GM21515 (cell line): ENCODE measurements around the gene PKDREJ.
"Not testable (repeated sequence)": the region's sequence is repeated elsewhere in the genome, so short reads cannot be mapped to it uniquely, and the experiment has no call there.

Source experiments
- ATAC-seq: cut with Tn5 transposase; IDR thresholded peaks from one replicate; pipeline ENCODE4 v1.9.1; 2021; ENCODE audit not compliant: unreplicated experiment

Gene PKDREJ

GRCh38 chr22:46263216-46263590 is at the start of gene PKDREJ:
Gene PKDREJ (minus strand): TSS chr22:46263343. CDS start chr22:46263322, 21 bp downstream.
- ATAC-seq, result no peak

DNA sequence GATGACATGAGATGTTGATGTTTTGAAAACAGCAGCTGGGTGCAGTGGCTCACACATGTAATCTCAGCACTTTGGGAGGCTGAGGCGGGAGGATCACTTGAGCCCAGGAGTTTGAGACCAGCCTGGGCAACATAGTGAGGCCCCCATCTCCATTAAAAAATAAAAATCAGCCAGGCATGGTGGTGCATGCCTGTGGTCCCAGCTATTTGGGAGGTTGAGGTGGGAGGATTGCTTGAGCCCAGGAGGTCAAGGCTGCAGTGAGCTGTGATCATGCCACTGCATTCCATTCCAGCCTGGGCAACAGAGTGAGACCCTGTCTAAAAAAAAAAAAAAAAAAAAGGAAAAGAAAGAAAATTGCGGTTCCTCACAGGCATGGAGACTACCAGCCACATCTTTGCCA is 49.7 kb upstream of the PKDREJ start:
- not testable (repeated sequence) for ATAC-seq

DNA sequence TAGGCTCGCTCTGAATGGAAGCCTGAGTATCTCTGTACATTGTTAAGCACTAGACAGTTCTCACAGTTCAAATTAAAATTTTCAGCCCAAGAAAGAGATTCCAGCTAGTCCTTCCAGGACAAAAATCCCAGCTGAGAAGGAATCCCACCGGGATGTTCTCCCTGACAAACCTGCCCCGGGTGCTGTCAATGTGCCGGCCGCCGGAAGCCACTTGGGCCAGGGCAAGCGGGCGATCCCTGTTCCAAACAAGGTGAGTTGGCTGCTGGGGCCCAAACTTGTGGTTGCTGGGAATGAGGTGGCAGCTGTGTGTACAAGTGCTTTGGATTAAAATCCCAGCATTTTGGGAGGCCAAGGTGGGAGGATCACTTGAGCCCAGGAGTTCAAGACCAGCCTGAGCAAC is 48.9 kb upstream of the PKDREJ start:
- no peak for ATAC-seq

DNA sequence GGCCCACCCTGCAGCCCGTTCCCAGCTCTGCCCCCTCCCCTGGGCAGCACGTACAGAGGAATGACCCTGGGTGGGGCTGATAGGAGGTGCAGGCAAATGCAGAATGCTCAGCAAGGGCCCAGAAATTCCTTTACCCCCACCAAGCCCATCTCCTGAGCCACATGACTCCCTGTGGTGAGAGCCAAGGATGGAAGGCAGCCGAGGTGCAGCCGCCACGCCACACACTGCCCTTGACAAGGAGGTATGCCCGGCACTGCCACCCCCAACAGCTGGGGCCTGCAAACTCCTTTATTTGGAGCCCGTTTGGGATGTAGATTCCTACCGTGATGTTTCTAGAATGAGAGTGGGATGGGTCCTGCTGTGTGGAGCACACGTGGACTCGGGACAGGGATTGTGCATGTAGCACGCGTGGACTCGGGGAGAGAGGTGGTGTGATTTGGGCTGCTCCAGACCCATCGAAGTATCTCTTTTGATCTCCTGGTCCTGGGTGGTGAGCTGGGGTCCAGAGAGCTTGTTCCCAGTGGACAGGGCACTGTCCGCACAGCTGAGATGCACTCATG is 46.5 kb upstream of the PKDREJ start:
- ATAC-seq, result no peak

- ATAC-seq, result no peak
Measured at GRCh38 chr22:46308283-46308988, 45.3 kb upstream of the PKDREJ start.

DNA sequence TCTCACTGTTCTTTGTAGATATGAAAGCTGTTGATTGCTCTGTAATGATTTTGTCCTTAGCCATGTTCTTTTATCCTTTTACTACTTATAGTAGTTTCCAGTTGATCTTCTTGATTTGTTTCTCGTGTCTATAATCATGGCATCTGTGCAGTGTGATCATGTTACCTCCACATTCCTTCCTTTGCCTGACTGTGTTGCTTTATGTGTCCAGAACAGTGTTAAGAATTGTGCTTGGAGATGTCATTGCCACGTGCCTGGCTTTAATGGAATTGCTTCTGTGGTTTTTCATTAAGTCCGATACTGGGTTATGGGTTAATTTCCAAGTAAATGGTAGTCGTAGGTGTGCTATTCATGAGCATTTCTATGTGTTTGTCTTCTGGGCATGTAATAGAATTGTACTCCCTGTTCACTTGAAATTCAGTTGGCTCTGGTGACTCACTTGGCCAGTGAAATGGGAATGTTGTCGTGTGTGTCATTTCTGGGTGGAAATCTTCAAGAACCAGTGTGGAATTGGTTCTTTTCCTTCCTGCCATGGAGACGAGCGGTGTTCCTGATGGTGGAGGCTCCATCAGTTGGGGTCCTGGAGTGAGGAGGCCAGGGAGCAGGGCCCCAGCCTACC is 40.3 kb upstream of the PKDREJ start:
- no peak for ATAC-seq

GRCh38 chr22:46300491-46300890 is 37.3 kb upstream of the PKDREJ start:
- ATAC-seq, result no peak

GRCh38 chr22:46299101-46299500 is 36.0 kb upstream of the PKDREJ start:
- ATAC-seq, result no peak

DNA sequence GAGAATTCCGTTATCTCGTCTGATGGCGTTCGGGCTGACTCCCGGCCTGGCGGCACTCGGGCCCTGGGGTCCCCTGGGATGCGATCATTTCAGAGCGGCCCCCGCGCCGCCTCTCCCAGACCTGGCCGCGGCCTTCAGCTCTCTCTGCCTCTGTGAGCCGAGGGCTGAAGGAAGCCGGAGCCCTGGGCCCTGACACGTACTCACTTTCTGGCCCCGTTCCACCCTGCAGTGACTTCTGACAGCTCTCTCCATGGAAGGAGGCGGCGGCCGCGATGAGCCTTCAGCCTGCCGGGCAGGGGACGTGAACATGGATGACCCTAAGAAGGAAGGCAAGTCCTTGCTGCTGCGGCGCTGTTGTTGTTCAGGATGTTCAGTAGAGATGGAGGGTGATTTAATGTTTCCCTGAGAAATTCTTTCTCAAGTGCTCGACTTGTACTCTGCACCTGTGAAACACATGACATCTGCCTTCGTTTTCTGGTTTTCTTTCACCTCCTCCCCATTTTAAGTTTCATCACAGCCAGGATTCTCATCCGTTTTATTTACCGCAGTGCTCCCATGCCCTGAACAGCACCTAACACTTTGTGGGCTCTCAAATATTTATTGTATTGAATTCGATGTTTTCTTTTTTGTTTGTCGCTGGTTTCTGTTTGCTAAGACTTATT is 34.1 kb upstream of the PKDREJ start:
- ATAC-seq, result peak; percentile 16

- ATAC-seq, result peak; percentile 89
Measured at GRCh38 chr22:46296257-46297150, 33.4 kb upstream of the PKDREJ start, which contains the start of gene GTSE1. Gene GTSE1 (plus strand): TSS chr22:46296870. CDS start chr22:46297401, 531 bp downstream.

DNA sequence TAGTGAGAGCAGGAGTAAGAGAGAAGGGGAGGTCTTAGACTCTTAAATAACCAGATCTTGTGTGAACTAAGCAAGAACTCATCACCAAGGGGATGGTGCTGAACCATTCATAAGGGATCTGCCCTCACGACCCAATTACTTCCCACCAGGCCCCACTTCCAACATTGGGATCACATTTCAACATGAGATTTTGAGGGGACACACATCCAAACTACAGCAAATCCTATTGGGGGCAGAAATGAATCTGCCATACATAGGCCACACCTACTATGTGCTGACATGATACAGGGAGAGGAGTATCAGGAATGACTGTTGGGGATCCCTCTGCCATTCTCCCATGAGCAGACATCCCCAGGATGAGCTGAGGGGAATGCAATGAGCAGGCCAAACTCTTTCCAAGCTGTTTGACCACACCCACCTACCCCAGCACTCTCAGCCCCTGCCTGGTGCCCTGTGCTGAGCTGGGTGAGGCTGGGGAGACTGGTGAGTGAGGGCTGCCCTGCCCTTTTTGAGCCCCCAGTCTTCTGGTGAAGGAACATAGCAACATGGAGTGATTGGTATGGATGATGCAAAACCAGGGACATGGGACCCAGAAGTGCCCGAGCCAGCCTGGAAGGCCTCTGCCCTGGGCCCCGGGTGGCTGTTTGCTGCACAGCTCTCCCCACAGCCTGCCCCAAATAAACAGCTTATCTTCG is 32.3 kb upstream of the PKDREJ start:
- ATAC-seq, result no peak

- no peak for ATAC-seq
Measured at GRCh38 chr22:46294784-46295183, 31.6 kb upstream of the PKDREJ start.

DNA sequence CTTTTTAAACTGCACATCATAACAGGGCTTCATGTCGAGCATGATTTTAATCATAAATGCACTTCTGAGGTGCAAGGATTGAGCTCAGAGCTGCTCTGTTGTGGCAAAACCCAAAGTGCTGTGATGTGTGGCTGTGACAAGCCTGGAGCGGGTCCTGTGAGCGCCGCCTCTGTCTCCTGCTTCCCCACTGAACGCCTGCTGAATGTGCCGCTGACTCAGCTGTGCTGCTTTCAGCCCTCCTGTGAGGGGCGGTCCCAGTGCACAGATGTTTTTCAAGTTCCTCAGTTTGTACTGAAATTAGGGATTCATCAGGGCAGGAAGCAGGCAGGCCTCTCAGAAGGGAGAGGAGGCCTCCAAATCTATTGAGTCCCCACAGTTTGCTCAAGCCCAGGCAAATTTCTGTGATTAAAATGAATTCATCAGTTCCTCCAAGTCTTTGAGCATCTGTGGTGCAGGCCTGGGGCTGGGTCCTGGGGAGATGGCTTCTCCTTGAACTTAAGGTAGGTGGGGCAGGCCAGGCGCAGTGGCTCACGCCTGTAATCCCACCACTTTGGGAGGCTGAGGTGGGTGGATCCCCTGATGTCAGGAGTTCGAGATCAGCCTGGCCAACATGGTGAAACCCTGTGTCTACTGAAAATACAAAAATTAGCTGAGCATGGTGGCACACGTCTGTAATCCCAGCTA is 30.6 kb upstream of the PKDREJ start:
- ATAC-seq, result no peak

DNA sequence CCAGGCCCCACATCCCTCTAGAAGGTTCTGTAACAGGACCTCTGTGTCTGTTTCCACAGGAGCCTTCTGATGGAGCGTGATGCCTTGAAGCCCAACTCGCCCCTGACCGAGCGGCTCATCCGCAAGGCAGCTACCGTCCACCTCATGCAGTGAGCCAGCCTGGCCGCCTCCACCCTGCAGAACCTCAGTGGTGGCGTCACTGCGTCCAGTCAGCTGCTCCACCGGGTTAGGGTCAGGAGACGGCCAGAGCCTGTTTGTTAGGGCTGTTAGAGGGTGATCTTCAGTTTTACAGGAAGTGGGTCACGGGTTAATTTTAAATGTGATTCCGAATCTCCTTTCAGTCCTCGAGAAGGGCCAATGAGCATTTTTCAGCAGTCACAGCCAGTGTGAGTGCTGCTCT is 29.6 kb upstream of the PKDREJ start:
- ATAC-seq, result no peak

GRCh38 chr22:46292173-46292572 is 29.0 kb upstream of the PKDREJ start:
- ATAC-seq, result no peak

DNA sequence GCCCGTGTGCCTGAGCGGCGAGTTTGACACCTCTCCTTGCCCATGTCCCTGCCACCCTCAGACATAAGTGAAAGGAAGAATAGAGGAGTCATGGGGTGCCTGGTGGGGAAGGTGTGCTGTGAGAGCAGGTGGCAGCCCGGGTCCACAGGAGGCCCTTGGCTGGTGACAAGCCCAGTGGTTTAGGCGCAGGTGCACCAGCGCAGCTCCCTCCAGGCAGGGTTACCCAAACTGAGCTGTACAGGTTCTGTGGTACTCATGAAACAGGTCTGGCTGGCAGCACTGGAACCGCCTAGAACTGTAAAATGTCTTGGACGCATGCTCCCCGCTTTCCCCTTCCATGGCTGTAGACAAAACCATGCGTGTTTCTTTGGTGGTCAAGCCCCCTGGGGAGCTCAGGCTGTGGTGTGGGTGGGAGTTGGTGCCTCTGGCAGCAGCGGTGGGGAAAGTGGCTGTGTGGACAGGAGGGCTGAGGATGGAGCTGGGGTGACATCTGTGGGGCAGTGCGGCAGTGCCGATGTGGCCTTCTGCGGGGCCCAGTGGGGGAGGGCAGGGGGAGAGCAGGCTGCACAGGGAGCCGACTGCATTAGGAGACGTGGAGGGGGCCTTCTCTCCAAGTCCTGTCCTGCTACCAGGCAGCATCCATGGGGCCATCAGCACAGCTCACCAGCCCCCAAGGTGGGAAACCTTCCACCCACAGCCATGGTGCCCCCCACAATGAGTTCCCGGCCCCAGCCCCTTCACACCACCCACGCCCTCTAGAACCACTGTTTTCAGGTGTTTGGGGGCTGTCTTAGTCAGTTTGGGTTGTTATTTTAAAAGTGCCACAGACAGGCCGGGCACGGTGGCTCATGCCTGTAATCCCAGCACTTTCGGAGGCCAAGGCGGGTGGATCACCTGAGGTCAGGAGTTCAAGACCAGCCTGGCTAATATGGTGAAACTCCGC is 28.0 kb upstream of the PKDREJ start:
- ATAC-seq, result no peak

DNA sequence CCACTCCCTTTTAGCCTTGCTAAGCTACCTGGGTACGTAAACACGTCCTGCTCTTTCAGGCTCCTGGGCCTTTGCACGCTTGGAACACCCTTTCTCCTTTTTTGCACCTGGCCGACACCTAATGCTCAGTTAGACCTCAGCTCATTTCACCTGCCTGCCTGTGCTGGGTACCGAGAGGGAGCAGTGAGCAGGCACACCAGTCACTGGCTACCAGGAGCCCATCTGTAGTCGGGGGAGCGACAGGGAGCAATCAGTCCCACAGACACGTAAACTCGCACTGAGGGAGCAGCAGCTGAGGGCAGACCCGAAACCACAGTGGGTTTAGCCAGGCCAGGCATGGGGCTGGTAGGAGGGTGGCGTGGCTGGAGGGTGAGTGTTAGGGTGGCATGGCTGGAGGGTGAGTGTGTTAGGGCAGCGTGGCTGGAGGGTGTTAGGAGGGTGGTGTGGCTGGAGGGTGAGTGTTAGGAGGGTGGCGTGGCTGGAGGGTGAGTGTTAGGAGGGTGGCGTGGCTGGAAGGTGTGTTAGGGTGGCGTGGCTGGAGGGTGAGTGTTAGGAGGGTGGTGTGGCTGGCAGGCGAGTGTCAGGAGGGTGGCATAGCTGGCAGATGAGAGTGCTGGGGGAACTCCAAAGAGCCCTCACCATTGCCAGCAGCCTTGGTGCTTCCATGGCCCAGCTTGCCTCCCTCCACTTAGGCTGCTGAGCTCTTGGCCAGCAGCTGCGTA is 27.1 kb upstream of the PKDREJ start:
- ATAC-seq, result no peak
